HCT116 (cell line): ENCODE data around the gene TJP1. TPM values are rescaled to one million over a fixed set of nuclear protein-coding genes. Genes with fewer than 3 reads are reported as not detected.

ENCODE experiments used
- ATAC-seq: fragments of 200-7000 bp; cut with Tn5 transposase; 2 replicates; pipeline ENCODE4 v1.9.1; 2020; ENCODE audit warnings: mild to moderate bottlenecking, moderate library complexity
- BruUV-seq: library from RNA; stranded (reverse); fragments of 400-500 nt; replicated peaks from 2 replicates; lab custom pipeline; 2021; lab: Mats Ljungman, UMichigan
- CTCF ChIA-PET: fragments of 300-600 bp; sonication (Branson Sonifier 250); formaldehyde crosslinking; loops from one replicate; lab custom pipeline; 2021; ENCODE audit warnings: antibody characterized with exemption; lab: Charles Lee
- POLR2A ChIA-PET: fragments of 300-600, 350-600 bp; sonication (Branson Sonifier 250); formaldehyde crosslinking; loops from one replicate; lab custom pipeline; 2021; ENCODE audit warnings: antibody characterized with exemption; lab: Charles Lee
- RAD21 ChIA-PET, 2 experiments: fragments of 300-600 bp; sonication (Branson Sonifier 250); formaldehyde crosslinking; loops; one replicate each; lab custom pipeline; 2023; ENCODE audit warnings: low total read pairs in 2 of 2; ENCODE audit not compliant: uncharacterized antibody in 2 of 2, unreplicated experiment in 2 of 2, low non-redundant PET in 1 of 2; lab: Charles Lee
- DNase-seq: peaks from one replicate; pipeline ENCODE4 v3.0.0-alpha.2; 2010; ENCODE audit warnings: low read depth, low spot score
- H2AFZ ChIP-seq: fragments of 200-600 bp; shearing (Covaris generic), sonication (generic); 2 replicates; pipeline ENCODE4 v1.6.1; 2017; ENCODE audit warnings: low read depth, mixed run types, mixed read lengths, antibody characterized with exemption, low read length; ENCODE audit not compliant: poor library complexity, severe bottlenecking
- H3K27ac ChIP-seq: 2 replicates; pipeline ENCODE4 v1.5.1; 2012; ENCODE audit warnings: low read depth, low read length
- H3K27me3 ChIP-seq: fragments of 200-600 bp; sonication (generic); 2 replicates; pipeline ENCODE4 v1.6.1; 2016; ENCODE audit warnings: mixed run types, low read length, mixed read lengths; ENCODE audit not compliant: insufficient read depth
- H3K36me3 ChIP-seq, 2 experiments: fragments of 200-500 bp in 1 of 2; fragments of 200-600 bp in 1 of 2; sonication (Bioruptor generic) in 1 of 2; sonication (generic) in 1 of 2; 2 replicates each; pipeline versions ENCODE4 v1.5.1 to v1.6.1; 2014 to 2016; ENCODE audit warnings: low read length in 2 of 2, inconsistent platforms in 1 of 2, mixed read lengths in 1 of 2, mixed run types in 1 of 2; ENCODE audit not compliant: insufficient read depth in 2 of 2, control insufficient read depth in 1 of 2
- H3K4me1 ChIP-seq, 2 experiments: fragments of 200-600 bp in 1 of 2; sonication (generic) in 1 of 2; 2 replicates each; pipeline versions ENCODE4 v1.5.1 to v1.6.1; 2012 to 2017; ENCODE audit warnings: low read length in 2 of 2, inconsistent platforms in 1 of 2, mild to moderate bottlenecking in 1 of 2, mixed read lengths in 1 of 2, mixed run types in 1 of 2, moderate library complexity in 1 of 2; ENCODE audit not compliant: insufficient read depth in 2 of 2, control insufficient read depth in 1 of 2
- H3K4me2 ChIP-seq: fragments of 200-600 bp; sonication (generic); 2 replicates; pipeline ENCODE4 v1.6.1; 2017; ENCODE audit warnings: mixed run types, low read length, mixed read lengths
- H3K4me3 ChIP-seq, 2 experiments: fragments of 200-600 bp in 1 of 2; sonication (generic) in 1 of 2; replicated peaks in 1 of 2; 2 replicates each; pipeline ENCODE4 v1.5.1; 2011 to 2016; ENCODE audit warnings: low read length in 2 of 2, control low read depth in 1 of 2, low read depth in 1 of 2, mild to moderate bottlenecking in 1 of 2, mixed read lengths in 1 of 2, mixed run types in 1 of 2
- H3K79me2 ChIP-seq: fragments of 200-600 bp; sonication (generic); 2 replicates; pipeline ENCODE4 v1.6.1; 2017; ENCODE audit warnings: mild to moderate bottlenecking, mixed run types, low read length, moderate library complexity, mixed read lengths; ENCODE audit not compliant: insufficient read depth
- H3K9ac ChIP-seq: fragments of 200-600 bp; sonication (generic); 2 replicates; pipeline ENCODE4 v1.6.1; 2016; ENCODE audit warnings: low read length, mixed read lengths
- H3K9me2 ChIP-seq: fragments of 200-600 bp; sonication (generic), shearing (Covaris generic); 2 replicates; pipeline ENCODE4 v1.6.1; 2017; ENCODE audit warnings: mixed run types, mild to moderate bottlenecking, moderate library complexity; ENCODE audit not compliant: insufficient read depth
- H3K9me3 ChIP-seq, 2 experiments: fragments of 200-500 bp in 1 of 2; fragments of 200-600 bp in 1 of 2; sonication (Bioruptor generic) in 1 of 2; sonication (generic) in 1 of 2; 2 replicates each; pipeline ENCODE4 v1.6.1; 2014 to 2017; ENCODE audit warnings: low read length in 2 of 2, mixed read lengths in 2 of 2, inconsistent platforms in 1 of 2, low read depth in 1 of 2, mild to moderate bottlenecking in 1 of 2, mixed run types in 1 of 2, moderate library complexity in 1 of 2; ENCODE audit not compliant: control insufficient read depth in 1 of 2, insufficient read depth in 1 of 2
- H4K20me1 ChIP-seq: fragments of 200-600 bp; sonication (generic), shearing (Covaris generic); 2 replicates; pipeline ENCODE4 v1.6.1; 2017; ENCODE audit warnings: mixed run types, mild to moderate bottlenecking, moderate library complexity; ENCODE audit not compliant: insufficient read depth
- CBX3 ChIP-seq: IDR thresholded peaks from 2 replicates; pipeline ENCODE4 v1.6.1; 2012; ENCODE audit warnings: low read depth
- ELF1 ChIP-seq: IDR thresholded peaks from 2 replicates; pipeline ENCODE4 v1.6.1; 2012; ENCODE audit warnings: low read depth, borderline replicate concordance
- EZH2 ChIP-seq: fragments of 200-600 bp; sonication (generic); IDR thresholded peaks from 2 replicates; pipeline ENCODE4 v1.6.1; 2017; ENCODE audit warnings: antibody characterized with exemption, mixed run types
- EZH2phosphoT487 ChIP-seq: fragments of 200-600 bp; IDR thresholded peaks from 2 replicates; pipeline ENCODE4 v1.6.1; 2018; ENCODE audit warnings: antibody characterized with exemption, borderline replicate concordance
- JUND ChIP-seq: IDR thresholded peaks from 2 replicates; pipeline ENCODE4 v1.6.1; 2012
- POLR2AphosphoS5 ChIP-seq: IDR thresholded peaks from 2 replicates; pipeline ENCODE4 v1.6.1; 2011; ENCODE audit warnings: mild to moderate bottlenecking, low read depth, low read length, moderate library complexity
- RAD21 ChIP-seq: IDR thresholded peaks from 2 replicates; pipeline ENCODE4 v1.6.1; 2012; ENCODE audit warnings: low read depth, mild to moderate bottlenecking
- SIN3A ChIP-seq: IDR thresholded peaks from 2 replicates; pipeline ENCODE4 v1.6.1; 2012; ENCODE audit warnings: low read depth
- SP1 ChIP-seq: IDR thresholded peaks from 2 replicates; pipeline ENCODE4 v1.6.1; 2012; ENCODE audit warnings: low read depth
- SRF ChIP-seq: IDR thresholded peaks from 2 replicates; pipeline ENCODE4 v1.6.1; 2012; ENCODE audit warnings: low read depth
- TCF7L2 ChIP-seq: IDR thresholded peaks from 2 replicates; pipeline ENCODE4 v1.7.0; 2011; ENCODE audit warnings: borderline replicate concordance, inconsistent platforms; ENCODE audit not compliant: insufficient read depth, insufficient read length; ENCODE audit errors: extremely low read depth
- YY1 ChIP-seq: IDR thresholded peaks from 2 replicates; pipeline ENCODE4 v1.6.1; 2011; ENCODE audit warnings: low read length, low read depth, moderate library complexity, mild to moderate bottlenecking; ENCODE audit not compliant: insufficient replicate concordance; ENCODE audit errors: extremely low read depth
- ZFX ChIP-seq: fragments of 450-650 bp; IDR thresholded peaks from 2 replicates; pipeline ENCODE4 v1.6.1; 2017
- ZNF274 ChIP-seq: fragments of 200-500 bp; sonication (Bioruptor generic); IDR thresholded peaks from 2 replicates; pipeline ENCODE4 v1.6.1; 2014; ENCODE audit warnings: mild to moderate bottlenecking, low read depth, low read length, inconsistent platforms
- intact Hi-C: fragments of 100-400 bp; cut with micrococcal nuclease; formaldehyde crosslinking; loops from 2 replicates; pipeline ENCODE4 v1.10.0; 2022
- total RNA-seq: library from RNA; stranded (reverse); gene quantifications from one replicate; pipeline ENCODE4 v1.2.1, GENCODE V29; 2021; ENCODE audit not compliant: unreplicated experiment
- TF ChIP-seq, protein P1 (sequence below): IDR thresholded peaks from 2 replicates; pipeline ENCODE4 v1.6.1; 2012
- TF ChIP-seq, protein P2 (sequence below): IDR thresholded peaks from 2 replicates; pipeline ENCODE4 v1.6.1; 2012
- TF ChIP-seq, protein P3 (sequence below), 3 experiments: fragments of 200-600 bp in 1 of 3; sonication (generic) in 1 of 3; IDR thresholded peaks in 2 of 3; conservative IDR thresholded peaks in 1 of 3; 2 replicates each; pipeline ENCODE4 v1.5.1; 2012 to 2017; ENCODE audit warnings: low read depth in 2 of 3, low read length in 2 of 3, antibody characterized with exemption in 1 of 3, borderline replicate concordance in 1 of 3, control low read depth in 1 of 3, mild to moderate bottlenecking in 1 of 3, mixed read lengths in 1 of 3, mixed run types in 1 of 3, moderate library complexity in 1 of 3; ENCODE audit not compliant: insufficient read depth in 1 of 3

Gene TJP1
- total RNA-seq, 1 experiment from 2014 or later: 83.6 TPM

DNA sequence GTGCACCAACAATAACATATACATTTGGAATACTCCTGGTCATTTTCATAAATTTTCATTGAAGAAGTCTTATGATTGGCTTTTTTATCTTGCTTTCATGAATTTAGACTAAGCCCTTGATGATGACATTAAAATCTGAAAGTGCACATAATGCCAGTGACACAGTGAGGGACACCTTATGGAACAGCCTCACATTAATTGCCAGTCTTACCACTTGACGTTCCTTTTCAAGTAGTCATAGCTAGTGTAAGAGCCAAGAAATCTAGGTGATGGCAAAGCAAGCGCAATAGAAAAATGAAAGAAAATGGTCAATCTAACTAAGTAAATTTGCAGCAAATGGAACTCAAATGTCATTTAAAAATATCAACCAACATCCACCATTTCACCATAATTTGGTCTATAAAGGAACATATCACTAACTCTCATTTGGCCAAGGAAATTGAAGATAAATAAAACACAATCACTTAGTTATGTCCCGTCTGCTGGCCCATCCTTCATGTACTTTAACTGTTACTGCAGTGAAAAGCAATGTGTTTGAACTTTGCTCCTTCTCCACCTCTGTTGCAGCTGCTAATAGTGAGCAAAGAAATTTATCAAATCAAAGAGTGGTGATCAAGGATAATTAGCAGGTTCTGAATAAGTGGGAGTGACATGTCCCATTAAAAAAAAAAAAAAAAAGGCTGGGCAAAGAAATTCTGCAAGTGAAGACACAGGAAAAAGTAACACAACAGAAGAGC, 110.0 kb downstream of the TJP1 start:
- POLR2A ChIA-PET: no interaction called here
- H2AFZ ChIP-seq: no peak overlapping the region
- TF ChIP-seq POLR2AphosphoS5: no peak
- no peak for TF ChIP-seq RAD21
- no peak for TF ChIP-seq SRF
- TF ChIP-seq JUND: no peak
- no peak for TF ChIP-seq SP1
- no peak for TF ChIP-seq YY1
- TF ChIP-seq, protein P1, sequence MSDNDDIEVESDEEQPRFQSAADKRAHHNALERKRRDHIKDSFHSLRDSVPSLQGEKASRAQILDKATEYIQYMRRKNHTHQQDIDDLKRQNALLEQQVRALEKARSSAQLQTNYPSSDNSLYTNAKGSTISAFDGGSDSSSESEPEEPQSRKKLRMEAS: no peak
- TF ChIP-seq ZNF274: no peak
- TF ChIP-seq SIN3A: no peak
- TF ChIP-seq, all 23 proteins: peak for 0
- Histone ChIP-seq H3K4me1 (no peaks in the 10 kb centered on the region), H3K9me3 (no peaks in the 10 kb centered on the region), H3K9ac (no peak overlapping the region), H3K4me3 (no peak overlapping the region), H4K20me1 (no peaks in the 10 kb centered on the region), H3K4me2 (no peak overlapping the region), H3K9me2 (no peaks in the 10 kb centered on the region), H3K79me2 (0 out of 2 replicates have a peak, but pooled peaks cover 2% of the 10 kb centered on the region), H3K27me3 (no peaks in the 10 kb centered on the region), H3K27ac (no peak overlapping the region), H3K36me3 (peaks cover 52 to 72% of the 10 kb centered on the region in 2 experiments)
- no TSS peak for BruUV-seq
- DNase-seq: no peak
- intact Hi-C loops: no loop called here
- ChIA-PET RAD21 (no interaction called here), CTCF (interaction anchor here (0.7 kb wide), 2 partner anchors 57 to 360 kb away, joined by 3 read pairs; no protein-coding TSS in a partner anchor)
- ATAC-seq: no peak

DNA sequence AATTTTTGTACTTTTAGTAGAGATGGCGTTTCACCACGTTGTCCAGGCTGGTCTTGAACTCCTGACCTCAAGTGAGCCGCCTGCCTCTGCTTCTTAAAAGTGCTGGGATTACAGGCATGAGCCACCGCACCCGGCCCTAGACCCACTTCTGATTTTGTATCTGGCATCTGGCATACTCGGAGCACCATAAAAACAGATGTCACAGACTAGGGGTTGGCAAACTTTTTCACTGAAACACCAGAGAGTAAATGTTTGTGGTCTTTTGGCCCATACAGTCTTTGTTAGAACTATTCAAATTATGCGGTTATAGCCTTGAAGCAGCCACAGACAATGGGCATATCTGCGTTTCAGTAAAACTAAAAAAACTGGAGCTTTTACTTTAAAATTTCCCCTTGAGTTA, 110.7 kb downstream of the TJP1 start:
- no peak for TF ChIP-seq ELF1
- no peak for TF ChIP-seq YY1
- TF ChIP-seq POLR2AphosphoS5: no peak
- TF ChIP-seq, protein P2, sequence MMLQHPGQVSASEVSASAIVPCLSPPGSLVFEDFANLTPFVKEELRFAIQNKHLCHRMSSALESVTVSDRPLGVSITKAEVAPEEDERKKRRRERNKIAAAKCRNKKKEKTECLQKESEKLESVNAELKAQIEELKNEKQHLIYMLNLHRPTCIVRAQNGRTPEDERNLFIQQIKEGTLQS: no peak
- TF ChIP-seq JUND: no peak
- TF ChIP-seq EZH2: no peak
- TF ChIP-seq CBX3: no peak
- no peak for TF ChIP-seq TCF7L2
- TF ChIP-seq, protein P1: no peak
- TF ChIP-seq SRF: no peak
- TF ChIP-seq SP1: no peak
- TF ChIP-seq ZFX: no peak
- TF ChIP-seq, protein P3, sequence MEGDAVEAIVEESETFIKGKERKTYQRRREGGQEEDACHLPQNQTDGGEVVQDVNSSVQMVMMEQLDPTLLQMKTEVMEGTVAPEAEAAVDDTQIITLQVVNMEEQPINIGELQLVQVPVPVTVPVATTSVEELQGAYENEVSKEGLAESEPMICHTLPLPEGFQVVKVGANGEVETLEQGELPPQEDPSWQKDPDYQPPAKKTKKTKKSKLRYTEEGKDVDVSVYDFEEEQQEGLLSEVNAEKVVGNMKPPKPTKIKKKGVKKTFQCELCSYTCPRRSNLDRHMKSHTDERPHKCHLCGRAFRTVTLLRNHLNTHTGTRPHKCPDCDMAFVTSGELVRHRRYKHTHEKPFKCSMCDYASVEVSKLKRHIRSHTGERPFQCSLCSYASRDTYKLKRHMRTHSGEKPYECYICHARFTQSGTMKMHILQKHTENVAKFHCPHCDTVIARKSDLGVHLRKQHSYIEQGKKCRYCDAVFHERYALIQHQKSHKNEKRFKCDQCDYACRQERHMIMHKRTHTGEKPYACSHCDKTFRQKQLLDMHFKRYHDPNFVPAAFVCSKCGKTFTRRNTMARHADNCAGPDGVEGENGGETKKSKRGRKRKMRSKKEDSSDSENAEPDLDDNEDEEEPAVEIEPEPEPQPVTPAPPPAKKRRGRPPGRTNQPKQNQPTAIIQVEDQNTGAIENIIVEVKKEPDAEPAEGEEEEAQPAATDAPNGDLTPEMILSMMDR (IDR thresholded peaks at IDR 0.05 in 2 of 3, conservative IDR thresholded peaks at IDR 0.05 in 1 of 3; ENCODE audit: borderline replicate concordance in 1 of 3, insufficient read depth in 1 of 3, low read depth in 2 of 3, low read length in 2 of 3): no peak
- TF ChIP-seq EZH2phosphoT487: no peak
- TF ChIP-seq ZNF274: no peak
- no peak for TF ChIP-seq RAD21
- Histone ChIP-seq H3K4me3 (no peak overlapping the region), H3K4me1 (no peaks in the 10 kb centered on the region), H2AFZ (no peak overlapping the region), H3K36me3 (peaks cover 47 to 69% of the 10 kb centered on the region in 2 experiments), H3K9me2 (no peaks in the 10 kb centered on the region), H3K27ac (no peak overlapping the region), H3K9ac (no peak overlapping the region), H4K20me1 (no peaks in the 10 kb centered on the region), H3K4me2 (no peak overlapping the region), H3K9me3 (no peaks in the 10 kb centered on the region), H3K79me2 (0 out of 2 replicates have a peak, but pooled peaks cover 4% of the 10 kb centered on the region), H3K27me3 (no peaks in the 10 kb centered on the region)
- intact Hi-C loops: no loop called here
- ChIA-PET POLR2A (no interaction called here), RAD21 (no interaction called here), CTCF (interaction anchor here (1.5 kb wide), 1 partner anchor 214 kb away, joined by 5 read pairs; no protein-coding TSS in a partner anchor)
- DNase-seq (no peak), ATAC-seq (no peak)
- BruUV-seq: no TSS peak
